Kidney epithelial cell (primary cell): Measurements from ENCODE around the gene RAB23. TPM values are rescaled to one million over a fixed set of nuclear protein-coding genes. Genes with fewer than 3 reads are reported as not detected.

Experiments used
- DNase-seq: peaks from one replicate; pipeline ENCODE4 v3.0.0-alpha.2; 2010; ENCODE audit warnings: low read depth
- H3K27me3 ChIP-seq: 2 replicates; pipeline ENCODE4 v1.6.0; 2011; ENCODE audit warnings: low read length; ENCODE audit not compliant: control insufficient read depth, insufficient read depth
- H3K36me3 ChIP-seq: 2 replicates; pipeline ENCODE4 v1.5.1; 2011; ENCODE audit warnings: low read length; ENCODE audit not compliant: control insufficient read depth, insufficient read depth
- H3K4me3 ChIP-seq: 2 replicates; pipeline ENCODE4 v1.5.1; 2011; ENCODE audit warnings: low read depth, mild to moderate bottlenecking, control low read depth, low read length
- CTCF ChIP-seq: IDR thresholded peaks from 2 replicates; pipeline ENCODE4 v1.5.1; 2011; ENCODE audit warnings: mild to moderate bottlenecking, moderate library complexity, low read length, control low read depth, inconsistent platforms; ENCODE audit not compliant: insufficient read depth, poor library complexity, severe bottlenecking
- total RNA-seq: library from RNA; depleted of rRNA; stranded (reverse); fragments of >200 nt; gene quantifications from 2 replicates; pipeline ENCODE4 v1.2.3, GENCODE V29; 2015

RAB23 gene
- total RNA-seq, 1 donor from 2014 or later: 21.5 TPM

- DNase-seq: no peak
- Histone ChIP-seq H3K36me3 (peaks cover 2% of the 10 kb centered on the region), H3K27me3 (no peaks in the 10 kb centered on the region), H3K4me3 (no peak overlapping the region)
- no peak for TF ChIP-seq CTCF
Observed at GRCh38 chr6:57143690-57144089, 78.4 kb downstream of the RAB23 start.

DNA sequence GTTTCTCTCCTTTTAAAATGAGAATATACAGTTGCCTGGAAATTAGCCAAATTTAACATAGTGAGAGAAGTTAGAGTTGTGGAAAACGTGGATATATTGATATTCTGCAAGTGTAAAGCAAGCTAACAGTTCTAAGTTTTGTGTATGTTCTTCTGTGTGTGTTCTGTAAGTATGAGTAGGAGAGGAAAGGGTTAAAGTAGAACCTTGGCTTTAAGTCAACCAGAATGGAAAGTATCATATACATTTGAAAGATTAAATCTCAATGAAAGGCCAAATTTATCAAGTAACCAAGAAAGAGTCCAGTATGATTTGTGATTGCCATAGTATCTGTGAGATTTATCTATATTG is 80.0 kb downstream of the RAB23 start:
- no peak for DNase-seq
- Histone ChIP-seq H3K4me3 (no peak overlapping the region), H3K36me3 (peaks cover 1% of the 10 kb centered on the region), H3K27me3 (no peaks in the 10 kb centered on the region)
- TF ChIP-seq CTCF: no peak

- no peaks in the 10 kb centered on the region for H3K36me3 ChIP-seq
Observed at GRCh38 chr6:57141451-57142177, 80.5 kb downstream of the RAB23 start.

DNA sequence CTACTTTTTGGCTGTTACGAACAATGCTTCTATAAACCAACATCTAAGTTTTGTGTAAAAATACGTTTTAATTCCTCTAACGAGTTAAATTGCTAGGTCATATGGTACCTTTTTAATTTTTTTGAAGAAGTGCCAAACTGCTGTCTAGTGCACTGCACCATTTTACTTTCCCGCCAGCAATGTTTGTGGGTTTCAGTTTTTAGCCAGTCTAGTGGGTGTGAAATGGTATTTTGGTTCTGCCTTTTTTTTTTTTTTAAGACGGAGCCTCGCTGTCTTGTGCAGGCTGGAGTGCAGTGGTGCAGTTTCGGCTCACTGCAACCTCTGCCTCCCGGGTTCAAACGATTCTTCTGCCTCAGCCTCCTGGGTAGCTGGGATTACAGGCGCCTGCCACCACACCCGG is 84.1 kb downstream of the RAB23 start:
- no peaks in the 10 kb centered on the region for H3K27me3 ChIP-seq
- no peak for TF ChIP-seq CTCF
- no peak overlapping the region for H3K4me3 ChIP-seq
- no peak for DNase-seq
- H3K36me3 ChIP-seq: no peaks in the 10 kb centered on the region

More at GRCh38 chr6:57141451-57142177, 80.5 kb downstream of the RAB23 start:
- DNase-seq: no peak
- Histone ChIP-seq H3K27me3 (no peaks in the 10 kb centered on the region), H3K4me3 (no peak overlapping the region)
- TF ChIP-seq CTCF: no peak

GRCh38 chr6:57137350-57137749 is 84.8 kb downstream of the RAB23 start:
- no peak for DNase-seq
- no peaks in the 10 kb centered on the region for H3K27me3 ChIP-seq
- no peak for TF ChIP-seq CTCF
- no peaks in the 10 kb centered on the region for H3K36me3 ChIP-seq
- H3K4me3 ChIP-seq: no peak overlapping the region

Other genes with a start within 250 kb of the RAB23 start
- 5.7 and 6.6 TPM in 2 replicates for gene KIAA1586, start 175.6 kb downstream of the RAB23 start, total RNA-seq
- gene ZNF451, start 132.1 kb downstream of the RAB23 start, total RNA-seq: 34.4 and 37.2 TPM in 2 replicates
- gene BAG2, start 50.0 kb downstream of the RAB23 start, total RNA-seq: 6.2 and 8.3 TPM in 2 replicates
- gene PRIM2, start 95.3 kb upstream of the RAB23 start, total RNA-seq: 16.2 and 17.9 TPM in 2 replicates